ENCODE results near the gene ADCY3.

ADCY3 gene

GRCh38 chr2:24827321-24828237 lies 92.5 kb downstream of the ADCY3 start:
- DNase-seq, result peak; percentile 80

- no peak for DNase-seq
Measured at GRCh38 chr2:24826773-24827145, 93.3 kb downstream of the ADCY3 start.

- DNase-seq, result peak; percentile 7
Measured at GRCh38 chr2:24825883-24826772, 93.9 kb downstream of the ADCY3 start.

- DNase-seq, result peak; percentile 46
Measured at GRCh38 chr2:24824966-24825882, 94.8 kb downstream of the ADCY3 start.

- no peak for DNase-seq
Measured at GRCh38 chr2:24824071-24824588, 95.9 kb downstream of the ADCY3 start.

GRCh38 chr2:24822049-24822706 lies 97.9 kb downstream of the ADCY3 start:
- no peak for DNase-seq

- DNase-seq, result no peak
Measured at GRCh38 chr2:24821433-24821891, 98.6 kb downstream of the ADCY3 start.

GRCh38 chr2:24820598-24821432 lies 99.2 kb downstream of the ADCY3 start:
- DNase-seq, result no peak

GRCh38 chr2:24820175-24820513 lies 99.9 kb downstream of the ADCY3 start:
- no peak for DNase-seq

GRCh38 chr2:24819442-24820174 lies 100.4 kb downstream of the ADCY3 start:
- no peak for DNase-seq

- DNase-seq, result no peak
Measured at GRCh38 chr2:24818721-24819167, 101.3 kb downstream of the ADCY3 start.

GRCh38 chr2:24816884-24817283 lies 103.2 kb downstream of the ADCY3 start:
- DNase-seq, result no peak

GRCh38 chr2:24816404-24816803 lies 103.6 kb downstream of the ADCY3 start:
- DNase-seq, result no peak

- no peak for DNase-seq
Measured at GRCh38 chr2:24815171-24815570, 104.9 kb downstream of the ADCY3 start.

- no peak for DNase-seq
Measured at GRCh38 chr2:24814516-24814915, 105.5 kb downstream of the ADCY3 start.

- DNase-seq, result no peak
Measured at GRCh38 chr2:24813691-24814137, 106.3 kb downstream of the ADCY3 start.

GRCh38 chr2:24809316-24810007 lies 110.6 kb downstream of the ADCY3 start:
- no peak for DNase-seq

GRCh38 chr2:24806661-24807036 lies 113.4 kb downstream of the ADCY3 start:
- DNase-seq, result no peak

Data from CD4-positive, alpha-beta T cell treated with Interleukin-10 for 1 hour (primary cell).